DMS153 treated with DMSO at 0.1 percent for 48 hours (cell line): ENCODE results near the gene RASEF.
"Not testable (repeated sequence)": the region's sequence is repeated elsewhere in the genome, so short reads cannot be mapped to it uniquely, and the experiment has no call there.

ENCODE experiments used
- DNase-seq: peaks from one replicate; lab custom pipeline; 2025; ENCODE audit not compliant: unreplicated experiment; lab: John Stamatoyannopoulos, UW

RASEF gene

GRCh38 chr9:82975176-82975575 is 87.8 kb downstream of the RASEF start:
- no peak for DNase-seq

- no peak for DNase-seq
These were observed 90.5 kb downstream of the RASEF start for GRCh38 chr9:82972446-82972845.

DNA sequence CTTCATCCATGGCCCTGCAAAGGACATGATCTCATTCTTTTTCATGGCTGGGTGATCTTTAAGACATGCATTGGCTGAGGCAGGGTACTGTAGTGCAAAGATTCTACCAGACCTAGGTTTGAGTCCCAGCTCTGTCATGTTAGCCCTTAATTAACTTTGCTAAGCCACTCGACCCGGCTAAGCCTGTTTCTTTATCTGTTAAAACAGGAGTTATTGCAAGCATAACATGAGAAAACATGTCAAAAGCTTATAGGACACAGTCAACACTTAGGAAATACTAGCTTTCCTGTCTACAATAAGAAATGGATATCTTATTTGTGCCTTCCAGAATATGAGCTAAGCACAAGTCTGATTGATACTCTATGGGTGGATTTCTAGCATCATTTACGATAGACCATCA is 92.6 kb downstream of the RASEF start:
- DNase-seq, result no peak

DNA sequence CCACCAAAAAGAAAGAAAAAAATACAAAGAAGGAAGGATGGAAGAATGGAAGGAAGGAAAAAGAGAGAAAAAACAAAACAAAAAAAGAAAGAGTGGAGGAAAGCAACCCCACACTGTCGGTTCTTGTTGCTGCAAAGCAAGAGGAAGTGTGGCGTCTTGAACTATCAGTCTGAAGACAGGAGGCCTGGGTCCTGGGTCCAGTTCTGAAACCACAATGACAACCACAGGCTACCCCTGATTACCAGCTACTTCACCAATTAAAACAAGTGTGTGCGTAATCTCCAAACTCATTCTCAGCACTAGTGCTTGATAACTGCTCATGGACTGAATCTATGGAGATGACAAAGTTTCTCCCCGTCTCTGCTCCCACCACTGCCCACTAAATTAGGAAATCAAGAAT is 93.7 kb downstream of the RASEF start:
- no peak for DNase-seq

GRCh38 chr9:82968816-82969215 is 94.1 kb downstream of the RASEF start:
- no peak for DNase-seq

- no peak for DNase-seq
These were observed 94.6 kb downstream of the RASEF start for GRCh38 chr9:82968388-82968787.

- DNase-seq, result peak; percentile 88
These were observed 101.3 kb downstream of the RASEF start for GRCh38 chr9:82961504-82962125.

DNA sequence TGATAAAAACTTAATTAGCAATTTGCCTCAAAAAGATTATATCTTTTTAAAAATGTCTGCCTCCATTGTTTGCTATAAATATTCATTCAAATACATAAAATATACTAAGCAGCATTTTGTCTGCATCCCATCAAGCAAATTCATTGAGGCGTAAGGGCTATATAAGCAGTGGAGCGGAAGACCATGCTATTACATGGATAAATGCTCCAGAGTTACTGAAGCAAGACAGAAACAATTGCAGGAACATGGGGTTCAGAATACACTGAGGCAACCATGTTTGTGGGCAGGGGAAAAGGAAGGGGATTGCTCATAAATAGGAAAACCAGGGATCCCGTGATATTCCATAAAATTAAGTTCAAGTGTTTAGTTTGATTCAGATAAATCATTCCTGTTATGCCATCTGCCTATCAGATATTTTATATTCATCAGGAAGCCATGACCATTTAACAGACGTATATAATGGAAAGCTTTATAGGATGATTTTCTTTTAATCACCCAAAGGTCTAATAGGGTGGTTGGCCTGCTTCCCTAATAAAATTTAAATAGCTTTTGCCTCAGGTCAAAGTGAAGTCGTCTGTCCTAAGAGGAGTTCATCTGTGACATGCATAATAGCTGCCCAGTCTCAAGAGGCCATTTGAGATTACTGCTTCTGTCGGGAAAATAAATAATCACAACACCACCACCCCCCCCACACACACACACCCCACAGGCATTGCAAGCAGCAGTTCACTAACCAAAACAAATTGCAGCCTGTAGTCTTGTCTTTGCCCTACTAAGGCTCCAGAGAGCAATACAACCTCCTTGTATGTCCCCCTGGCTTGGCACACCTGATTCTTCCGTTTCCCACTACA is 105.2 kb downstream of the RASEF start:
- peak; percentile 52 for DNase-seq

DNA sequence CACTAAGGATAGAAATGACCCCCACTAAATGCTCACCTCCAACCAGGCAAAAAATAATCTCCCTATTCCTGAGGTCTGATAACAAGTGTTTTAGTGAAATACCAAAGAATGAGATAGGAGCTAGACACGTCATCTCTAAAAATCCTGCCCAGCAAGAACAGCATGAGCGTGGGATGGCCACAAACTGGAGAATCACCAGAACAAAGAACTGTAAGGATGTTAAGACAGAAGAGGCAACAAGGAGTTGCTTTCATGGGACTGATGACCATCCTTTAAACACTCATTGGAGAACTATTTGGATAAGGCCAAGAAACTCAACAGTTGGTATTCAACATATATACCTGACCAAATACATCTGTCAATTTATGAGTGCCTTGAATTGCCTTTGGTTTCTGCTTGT is 113.7 kb downstream of the RASEF start:
- no peak for DNase-seq

GRCh38 chr9:82940376-82940775 is 122.6 kb downstream of the RASEF start:
- DNase-seq, result no peak

GRCh38 chr9:82939451-82939850 is 123.5 kb downstream of the RASEF start:
- peak; percentile 30 for DNase-seq

DNA sequence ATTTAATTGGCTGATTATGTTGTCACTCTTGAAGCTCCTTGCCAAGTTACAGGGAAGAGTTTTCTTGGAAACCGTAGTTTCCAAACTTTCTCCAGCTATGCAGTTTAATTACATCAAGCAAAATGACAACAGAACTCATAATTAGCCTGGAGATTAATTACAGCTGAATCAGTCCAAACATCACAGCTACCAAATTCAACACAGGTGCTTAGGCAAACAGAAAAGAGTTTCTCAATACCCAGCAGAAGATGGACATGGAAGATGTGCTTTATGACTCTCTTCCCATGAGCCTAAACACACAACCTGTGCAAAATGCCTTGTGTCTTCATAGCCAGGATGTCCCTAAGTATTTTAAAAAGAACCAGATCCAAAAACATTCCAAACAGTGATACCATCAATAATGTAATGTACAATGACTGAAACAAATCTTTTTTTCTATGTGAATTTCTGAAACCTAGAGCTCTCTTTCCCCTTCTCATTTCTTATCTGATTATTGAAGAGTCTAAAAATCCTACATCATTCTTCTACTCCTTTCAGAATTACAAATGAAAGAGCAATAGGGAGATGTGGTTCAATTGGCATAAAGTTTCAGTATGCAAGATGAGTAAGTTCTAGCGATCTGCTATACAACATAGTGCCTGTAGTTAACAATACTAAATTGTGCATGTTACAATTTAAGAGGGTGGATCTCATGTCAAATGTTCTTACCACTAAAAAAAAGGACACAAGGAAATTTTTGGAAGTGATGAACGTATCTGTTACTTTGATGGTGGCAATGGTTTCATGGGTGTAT is 124.3 kb downstream of the RASEF start:
- DNase-seq, result no peak

DNA sequence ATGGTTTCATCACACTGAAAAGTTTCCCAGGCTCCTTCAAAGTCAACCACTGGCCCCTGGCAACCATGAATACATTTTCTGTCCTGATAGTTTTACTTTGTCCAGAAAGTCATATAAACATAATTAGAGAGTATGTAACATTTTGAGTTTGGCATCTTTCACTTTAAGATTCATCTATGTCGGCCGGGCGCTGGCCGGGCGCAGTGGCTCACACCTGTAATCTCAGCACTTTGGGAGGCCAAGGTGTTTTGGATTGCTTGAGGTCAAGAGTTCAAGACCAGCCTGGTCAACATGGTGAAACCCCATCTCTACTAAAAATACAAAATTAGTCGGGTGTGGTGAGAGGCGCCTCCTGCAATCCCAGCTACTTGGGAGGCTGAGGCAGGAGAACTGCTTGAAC is 126.4 kb downstream of the RASEF start:
- DNase-seq, result not testable (repeated sequence)

GRCh38 chr9:82934949-82935348 is 128.0 kb downstream of the RASEF start:
- DNase-seq, result no peak

DNA sequence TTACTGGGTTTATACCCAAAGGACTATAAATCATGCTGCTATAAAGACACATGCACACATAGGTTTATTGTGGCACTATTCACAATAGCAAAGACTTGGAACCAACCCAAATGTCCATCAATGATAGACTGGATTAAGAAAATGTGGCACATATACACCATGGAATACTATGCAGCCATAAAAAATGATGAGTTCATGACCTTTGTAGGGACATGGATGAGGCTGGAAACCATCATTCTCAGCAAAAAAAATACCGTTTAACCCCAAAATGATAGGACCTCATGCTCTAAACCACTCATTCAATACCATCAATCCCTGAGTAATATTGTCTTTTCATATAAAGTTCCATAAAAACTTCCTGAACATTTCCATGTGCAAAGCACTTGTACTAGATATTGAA is 128.9 kb downstream of the RASEF start:
- not testable (repeated sequence) for DNase-seq

DNA sequence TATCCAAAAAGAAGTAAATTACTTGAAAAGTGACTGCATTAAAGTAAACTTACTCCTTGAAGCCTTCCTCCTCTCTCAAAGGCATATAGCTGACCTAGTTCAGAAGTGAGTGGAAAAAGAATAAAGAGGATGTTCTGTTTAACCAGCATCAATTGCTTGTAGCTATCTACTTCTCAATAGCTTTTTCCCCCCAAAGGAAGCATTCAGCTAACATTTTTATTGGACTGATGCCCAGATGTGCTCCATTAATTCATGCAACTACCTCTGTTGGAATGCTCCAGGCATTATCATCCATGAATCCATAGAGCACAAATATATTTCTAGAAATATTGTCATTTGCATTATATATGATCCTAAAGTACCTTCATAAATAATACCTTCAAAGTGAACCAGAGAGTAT is 132.8 kb downstream of the RASEF start:
- no peak for DNase-seq
